ENCODE measurements around the gene LSM2.
"Not testable (repeated sequence)": the region's sequence is repeated elsewhere in the genome, so short reads cannot be mapped to it uniquely, and the experiment has no call there.

LSM2 gene

DNA sequence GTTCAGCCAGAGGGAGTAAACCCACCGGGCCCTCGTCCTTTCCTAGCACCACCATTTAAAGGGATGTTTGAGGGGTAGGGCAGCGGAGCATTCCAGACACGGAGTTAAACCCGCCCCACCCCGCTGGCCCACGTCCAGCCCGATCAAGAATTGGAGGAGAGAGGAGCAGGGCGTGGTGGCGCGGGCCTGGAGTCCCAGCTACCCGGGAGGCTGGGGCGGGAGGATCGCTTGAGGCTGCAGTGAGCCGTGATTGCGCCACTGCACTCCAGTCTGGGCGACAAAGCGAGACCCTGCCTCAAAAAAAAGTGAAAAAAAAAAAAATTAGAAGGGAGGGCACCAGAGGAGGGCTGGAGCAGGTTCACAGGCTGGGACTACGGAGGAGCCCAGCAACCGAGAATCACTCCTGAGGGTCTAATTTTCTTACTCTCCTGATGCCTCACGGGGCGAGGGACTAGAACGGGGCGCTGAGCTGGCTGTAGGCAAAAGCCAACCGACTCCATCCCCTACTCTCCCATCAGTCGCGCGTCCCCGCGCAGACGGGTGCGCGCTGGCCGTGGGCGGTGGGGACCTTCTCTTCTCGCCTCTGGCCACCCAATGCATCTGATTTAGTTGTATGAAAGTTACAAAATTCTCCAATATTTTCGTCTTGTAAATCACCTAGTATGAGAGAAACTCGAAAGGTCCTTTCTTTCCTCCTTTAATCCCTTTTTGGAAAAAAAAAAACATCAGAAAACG lies 14.7 kb upstream of the LSM2 start:
- TF ChIP-seq, protein P1, sequence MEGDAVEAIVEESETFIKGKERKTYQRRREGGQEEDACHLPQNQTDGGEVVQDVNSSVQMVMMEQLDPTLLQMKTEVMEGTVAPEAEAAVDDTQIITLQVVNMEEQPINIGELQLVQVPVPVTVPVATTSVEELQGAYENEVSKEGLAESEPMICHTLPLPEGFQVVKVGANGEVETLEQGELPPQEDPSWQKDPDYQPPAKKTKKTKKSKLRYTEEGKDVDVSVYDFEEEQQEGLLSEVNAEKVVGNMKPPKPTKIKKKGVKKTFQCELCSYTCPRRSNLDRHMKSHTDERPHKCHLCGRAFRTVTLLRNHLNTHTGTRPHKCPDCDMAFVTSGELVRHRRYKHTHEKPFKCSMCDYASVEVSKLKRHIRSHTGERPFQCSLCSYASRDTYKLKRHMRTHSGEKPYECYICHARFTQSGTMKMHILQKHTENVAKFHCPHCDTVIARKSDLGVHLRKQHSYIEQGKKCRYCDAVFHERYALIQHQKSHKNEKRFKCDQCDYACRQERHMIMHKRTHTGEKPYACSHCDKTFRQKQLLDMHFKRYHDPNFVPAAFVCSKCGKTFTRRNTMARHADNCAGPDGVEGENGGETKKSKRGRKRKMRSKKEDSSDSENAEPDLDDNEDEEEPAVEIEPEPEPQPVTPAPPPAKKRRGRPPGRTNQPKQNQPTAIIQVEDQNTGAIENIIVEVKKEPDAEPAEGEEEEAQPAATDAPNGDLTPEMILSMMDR (IDR thresholded peaks at IDR 0.05; ENCODE audit: extremely low read depth, missing control alignments): no peak
- DNase-seq (ENCODE audit: low spot score): peak; percentile 63

DNA sequence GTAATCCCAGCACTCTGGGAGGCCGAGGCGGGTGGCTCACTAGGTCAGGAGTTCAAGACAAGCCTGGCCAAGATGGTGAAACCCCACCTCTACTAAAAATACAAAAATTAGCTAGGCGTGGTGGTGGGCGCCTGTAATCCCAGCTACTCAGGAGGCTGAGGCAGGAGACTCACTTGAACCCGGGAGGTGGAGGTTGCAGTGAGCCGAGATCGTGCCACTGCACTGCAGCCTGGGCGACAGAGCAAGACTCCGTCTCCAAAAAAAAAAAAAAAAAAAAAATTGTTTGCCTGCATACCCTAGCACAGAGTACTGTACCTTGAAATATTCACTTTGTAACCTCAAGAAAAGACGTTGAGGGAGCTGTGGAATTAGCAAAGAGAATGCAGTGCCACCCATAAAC lies 13.6 kb upstream of the LSM2 start:
- not testable (repeated sequence) for DNase-seq (ENCODE audit: low spot score)

DNA sequence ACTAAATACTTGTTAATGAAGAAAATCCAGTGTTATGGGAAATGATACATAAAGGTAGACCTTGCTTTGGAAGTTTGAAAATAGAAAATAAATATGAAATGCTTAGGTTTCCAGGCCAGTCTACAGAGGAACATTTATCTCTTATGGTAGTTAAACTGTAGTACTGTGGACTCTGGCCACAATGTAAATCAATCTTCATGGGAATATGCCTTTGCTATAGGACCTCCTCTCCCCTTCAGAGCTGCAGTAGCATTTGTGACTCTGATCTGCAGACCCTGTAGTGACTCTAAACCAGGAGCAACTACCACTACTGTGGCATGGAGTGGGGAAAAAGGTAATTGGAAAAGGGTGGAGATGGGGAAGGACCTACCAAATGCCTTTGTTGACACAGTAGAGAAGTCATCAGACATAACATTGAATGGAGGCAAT lies 13.1 kb upstream of the LSM2 start:
- TF ChIP-seq, protein P1 (IDR thresholded peaks at IDR 0.05; ENCODE audit: extremely low read depth, missing control alignments): no peak
- DNase-seq (ENCODE audit: low spot score): no peak

DNA sequence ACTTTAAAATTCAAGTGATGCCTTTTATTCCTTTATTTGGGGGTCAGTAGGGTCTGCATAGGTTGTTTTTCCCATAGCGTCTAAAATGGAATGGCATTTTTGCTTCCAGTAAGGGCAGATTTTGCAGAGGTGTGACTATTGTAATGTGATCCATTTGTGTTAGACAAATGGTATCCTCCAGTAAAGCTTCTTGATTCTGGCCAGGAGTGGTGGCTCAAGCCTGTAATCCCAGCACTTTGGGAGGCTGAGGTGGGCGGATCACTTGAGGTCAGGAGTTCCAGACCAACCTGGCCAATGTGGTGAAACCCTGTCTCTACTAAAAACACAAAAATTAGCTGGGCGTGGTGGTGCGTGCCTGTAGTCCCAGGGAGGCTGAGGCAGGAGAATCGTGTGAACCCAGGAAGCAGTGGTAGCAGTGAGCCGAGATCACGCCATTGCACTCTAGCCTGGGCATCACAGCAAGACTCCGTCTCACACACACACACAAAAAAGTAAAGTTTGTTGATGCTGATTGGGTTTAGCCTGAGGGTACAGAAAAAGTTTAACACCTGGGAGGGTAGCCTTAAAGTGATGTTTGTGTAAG lies 11.3 kb upstream of the LSM2 start:
- DNase-seq (ENCODE audit: low spot score): not testable (repeated sequence)

DNA sequence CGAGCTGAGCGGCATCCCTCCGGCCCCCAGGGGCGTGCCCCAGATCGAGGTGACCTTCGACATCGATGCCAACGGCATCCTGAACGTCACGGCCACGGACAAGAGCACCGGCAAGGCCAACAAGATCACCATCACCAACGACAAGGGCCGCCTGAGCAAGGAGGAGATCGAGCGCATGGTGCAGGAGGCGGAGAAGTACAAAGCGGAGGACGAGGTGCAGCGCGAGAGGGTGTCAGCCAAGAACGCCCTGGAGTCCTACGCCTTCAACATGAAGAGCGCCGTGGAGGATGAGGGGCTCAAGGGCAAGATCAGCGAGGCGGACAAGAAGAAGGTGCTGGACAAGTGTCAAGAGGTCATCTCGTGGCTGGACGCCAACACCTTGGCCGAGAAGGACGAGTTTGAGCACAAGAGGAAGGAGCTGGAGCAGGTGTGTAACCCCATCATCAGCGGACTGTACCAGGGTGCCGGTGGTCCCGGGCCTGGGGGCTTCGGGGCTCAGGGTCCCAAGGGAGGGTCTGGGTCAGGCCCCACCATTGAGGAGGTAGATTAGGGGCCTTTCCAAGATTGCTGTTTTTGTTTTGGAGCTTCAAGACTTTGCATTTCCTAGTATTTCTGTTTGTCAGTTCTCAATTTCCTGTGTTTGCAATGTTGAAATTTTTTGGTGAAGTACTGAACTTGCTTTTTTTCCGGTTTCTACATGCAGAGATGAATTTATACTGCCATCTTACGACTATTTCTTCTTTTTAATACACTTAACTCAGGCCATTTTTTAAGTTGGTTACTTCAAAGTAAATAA lies 10.6 kb upstream of the LSM2 start:
- not testable (repeated sequence) for DNase-seq (ENCODE audit: low spot score)

DNA sequence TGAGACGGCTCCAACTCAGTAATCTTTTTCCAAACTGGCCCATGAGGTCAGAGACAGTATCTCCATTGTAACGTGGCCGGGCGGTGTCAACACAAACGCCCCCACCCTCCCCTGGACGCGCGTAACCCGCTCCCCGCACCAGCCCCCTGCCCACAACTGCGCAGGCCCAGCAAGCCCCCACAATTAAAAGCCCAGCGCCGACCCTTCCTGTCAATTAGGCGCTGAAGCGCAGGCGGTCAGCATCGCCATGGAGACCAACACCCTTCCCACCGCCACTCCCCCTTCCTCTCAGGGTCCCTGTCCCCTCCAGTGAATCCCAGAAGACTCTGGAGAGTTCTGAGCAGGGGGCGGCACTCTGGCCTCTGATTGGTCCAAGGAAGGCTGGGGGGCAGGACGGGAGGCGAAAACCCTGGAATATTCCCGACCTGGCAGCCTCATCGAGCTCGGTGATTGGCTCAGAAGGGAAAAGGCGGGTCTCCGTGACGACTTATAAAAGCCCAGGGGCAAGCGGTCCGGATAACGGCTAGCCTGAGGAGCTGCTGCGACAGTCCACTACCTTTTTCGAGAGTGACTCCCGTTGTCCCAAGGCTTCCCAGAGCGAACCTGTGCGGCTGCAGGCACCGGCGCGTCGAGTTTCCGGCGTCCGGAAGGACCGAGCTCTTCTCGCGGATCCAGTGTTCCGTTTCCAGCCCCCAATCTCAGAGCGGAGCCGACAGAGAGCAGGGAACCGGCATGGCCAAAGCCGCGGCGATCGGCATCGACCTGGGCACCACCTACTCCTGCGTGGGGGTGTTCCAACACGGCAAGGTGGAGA lies 8.5 kb upstream of the LSM2 start, which contains the start of the genes HSPA1A and HSPA1L:
Gene HSPA1A (plus strand): TSS at position 519 of the 814 bp plus-strand sequence. CDS start 214 bp downstream, at position 733.
Gene HSPA1L (minus strand): TSS at position 259 of the 814 bp plus-strand sequence. CDS start 3,311 bp downstream, outside the sequence.
- DNase-seq (ENCODE audit: low spot score): peak; percentile 86
- TF ChIP-seq, protein P1 (IDR thresholded peaks at IDR 0.05; ENCODE audit: extremely low read depth, missing control alignments): no peak

DNA sequence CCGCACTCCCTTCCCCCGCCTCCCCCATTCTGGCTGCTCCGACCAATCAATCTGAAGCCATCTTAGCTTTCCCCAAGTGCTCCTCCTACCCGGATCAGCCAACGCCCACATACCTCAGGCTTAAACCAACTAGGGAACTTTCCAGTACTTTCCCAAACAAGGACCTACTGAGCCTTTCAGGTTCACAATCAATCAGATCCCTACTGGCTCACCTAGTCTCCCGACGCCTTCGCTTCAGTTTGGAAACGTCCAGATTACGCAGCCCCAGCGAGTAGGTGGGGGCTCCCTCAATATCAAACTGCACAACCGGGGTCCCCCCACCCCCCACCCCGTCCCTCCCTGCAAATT lies 7.9 kb upstream of the LSM2 start:
- peak; percentile 78 for DNase-seq (ENCODE audit: low spot score)
- TF ChIP-seq, protein P1 (IDR thresholded peaks at IDR 0.05; ENCODE audit: extremely low read depth, missing control alignments): no peak

DNA sequence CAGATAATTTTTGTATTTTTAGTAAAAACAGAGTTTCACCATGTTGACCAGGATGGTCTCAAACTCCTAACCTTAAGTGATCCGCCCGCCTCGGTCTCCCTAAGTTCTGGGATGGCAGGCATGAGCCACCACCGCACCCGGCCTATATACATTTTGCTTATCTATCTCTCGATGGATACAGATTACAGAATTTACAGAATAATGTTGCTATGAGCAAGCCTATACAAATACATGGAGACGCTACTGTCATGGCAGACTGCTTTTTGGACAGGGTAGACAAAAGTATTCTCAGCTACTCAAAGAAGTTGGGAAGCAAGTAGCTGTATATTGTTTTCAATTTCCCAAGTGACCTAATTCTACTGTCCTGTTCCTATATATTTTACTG lies 6.7 kb upstream of the LSM2 start:
- DNase-seq (ENCODE audit: low spot score): no peak
- TF ChIP-seq, protein P1 (IDR thresholded peaks at IDR 0.05; ENCODE audit: extremely low read depth, missing control alignments): no peak
